ENCODE measurements around the gene EID2. TPM values are rescaled to one million over a fixed set of nuclear protein-coding genes. Genes with fewer than 3 reads are reported as not detected.

Gene EID2
- total and polyA plus RNA-seq, 10 of the 15 experiments (the other 5 are each of a cell fraction or from before 2014, with no cell fraction given), result 1.6 to 11.4 (median 7.0) TPM

DNA sequence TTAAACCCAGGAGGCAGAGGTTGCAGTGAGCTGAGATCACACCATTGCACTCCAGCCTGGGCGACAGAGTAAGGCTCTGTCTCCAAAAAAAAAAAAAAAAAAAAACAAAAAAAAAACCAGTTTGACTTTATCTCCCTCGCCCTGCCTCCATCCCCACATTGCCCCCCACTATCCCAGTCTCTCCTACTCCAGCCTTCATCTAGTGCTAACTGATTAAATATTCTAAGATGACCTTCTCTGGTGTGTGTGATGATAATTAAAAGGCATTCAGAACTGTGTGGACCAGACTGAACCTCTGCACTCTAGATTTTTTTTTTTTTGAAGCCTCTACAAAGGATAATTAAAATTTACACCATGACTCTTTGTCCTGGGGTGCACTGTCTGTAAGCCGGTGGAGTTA, 47.2 kb downstream of the EID2 start:
- H3K27ac ChIP-seq (ENCODE audit: control insufficient read depth, insufficient read depth), result no peak overlapping the region
- DNase-seq (ENCODE audit: low read depth, low spot score), result no peak
- RAD21 ChIA-PET (ENCODE audit: unreplicated experiment), result no interaction called here
- H3K4me3 ChIP-seq, result no peak overlapping the region
- CTCF ChIA-PET, result no interaction called here
- H2AFZ ChIP-seq (ENCODE audit: control insufficient read depth, low read depth, low read length), result no peak overlapping the region
- H3K9me3 ChIP-seq (replicated peaks; ENCODE audit: control insufficient read depth, insufficient read depth, low read length), result no peaks in the 10 kb centered on the region
- intact Hi-C loops (cut with micrococcal nuclease; ENCODE audit: unreplicated experiment) (no loop called here), in situ Hi-C loops (cut with MboI) (no loop called here)
- SMC1A ChIA-PET (ENCODE audit: uncharacterized antibody, unreplicated experiment), result interaction anchor here (0.8 to 1.2 kb wide), 2 partner anchors 42 to 52 kb away, joined by 3 read pairs; no protein-coding TSS in a partner anchor
- no peaks in the 10 kb centered on the region for H3K79me2 ChIP-seq (ENCODE audit: control insufficient read depth, insufficient read depth, low read length)
- FAIRE-seq, result no peak
- peaks cover 0 to 3% of the 10 kb centered on the region in 2 experiments; a peak in 1 of 4 replicates for H3K27me3 ChIP-seq (replicated peaks in 1 of 2; ENCODE audit: control insufficient read depth in 2 of 2, insufficient read depth in 2 of 2, low read length in 1 of 2)
- no peaks in the 10 kb centered on the region for H4K20me1 ChIP-seq (ENCODE audit: control insufficient read depth, insufficient read depth)
- peaks cover 2% of the 10 kb centered on the region; the same call in 1 of the 2 replicates for H3K4me1 ChIP-seq (ENCODE audit: control insufficient read depth, insufficient read depth, low read length)
- H3K36me3 ChIP-seq (ENCODE audit: control insufficient read depth in 2 of 2, insufficient read depth in 2 of 2, low read length in 1 of 2), result peaks cover 14 to 18% of the 10 kb centered on the region in 2 experiments; a peak in 3 of 4 replicates
- BruUV-seq (replicated peaks), result no TSS peak
- no peak overlapping the region for H3K4me2 ChIP-seq (ENCODE audit: control insufficient read depth, insufficient read depth)
- 66% methylated on average over 2 of the region's 3 CpGs for WGBS (ENCODE audit: insufficient coverage, insufficient replicate concordance, low lambda C conversion rate, missing lambda C conversion rate)
- POLR2A ChIA-PET, result no interaction called here
- ATAC-seq, result no peak
- no peak for TF ChIP-seq NFYB (IDR thresholded peaks at IDR 0.05; ENCODE audit: insufficient read depth, low read depth, low read length)
- TF ChIP-seq LARP7 (IDR thresholded peaks at IDR 0.05), result no peak
- TF ChIP-seq, protein P1, sequence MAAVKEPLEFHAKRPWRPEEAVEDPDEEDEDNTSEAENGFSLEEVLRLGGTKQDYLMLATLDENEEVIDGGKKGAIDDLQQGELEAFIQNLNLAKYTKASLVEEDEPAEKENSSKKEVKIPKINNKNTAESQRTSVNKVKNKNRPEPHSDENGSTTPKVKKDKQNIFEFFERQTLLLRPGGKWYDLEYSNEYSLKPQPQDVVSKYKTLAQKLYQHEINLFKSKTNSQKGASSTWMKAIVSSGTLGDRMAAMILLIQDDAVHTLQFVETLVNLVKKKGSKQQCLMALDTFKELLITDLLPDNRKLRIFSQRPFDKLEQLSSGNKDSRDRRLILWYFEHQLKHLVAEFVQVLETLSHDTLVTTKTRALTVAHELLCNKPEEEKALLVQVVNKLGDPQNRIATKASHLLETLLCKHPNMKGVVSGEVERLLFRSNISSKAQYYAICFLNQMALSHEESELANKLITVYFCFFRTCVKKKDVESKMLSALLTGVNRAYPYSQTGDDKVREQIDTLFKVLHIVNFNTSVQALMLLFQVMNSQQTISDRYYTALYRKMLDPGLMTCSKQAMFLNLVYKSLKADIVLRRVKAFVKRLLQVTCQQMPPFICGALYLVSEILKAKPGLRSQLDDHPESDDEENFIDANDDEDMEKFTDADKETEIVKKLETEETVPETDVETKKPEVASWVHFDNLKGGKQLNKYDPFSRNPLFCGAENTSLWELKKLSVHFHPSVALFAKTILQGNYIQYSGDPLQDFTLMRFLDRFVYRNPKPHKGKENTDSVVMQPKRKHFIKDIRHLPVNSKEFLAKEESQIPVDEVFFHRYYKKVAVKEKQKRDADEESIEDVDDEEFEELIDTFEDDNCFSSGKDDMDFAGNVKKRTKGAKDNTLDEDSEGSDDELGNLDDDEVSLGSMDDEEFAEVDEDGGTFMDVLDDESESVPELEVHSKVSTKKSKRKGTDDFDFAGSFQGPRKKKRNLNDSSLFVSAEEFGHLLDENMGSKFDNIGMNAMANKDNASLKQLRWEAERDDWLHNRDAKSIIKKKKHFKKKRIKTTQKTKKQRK (IDR thresholded peaks at IDR 0.05; ENCODE audit: low read depth, low read length), result no peak
- TF ChIP-seq NR2C2 (IDR thresholded peaks at IDR 0.05; ENCODE audit: borderline replicate concordance, control insufficient read depth, insufficient read length, low read depth), result no peak
- no peak for TF ChIP-seq TAF1 (IDR thresholded peaks at IDR 0.05; ENCODE audit: borderline replicate concordance, low read depth, low read length)
- no peak for TF ChIP-seq IKZF2 (IDR thresholded peaks at IDR 0.05)
- no peak for TF ChIP-seq KAT2A (conservative IDR thresholded peaks at IDR 0.05; ENCODE audit: control insufficient read depth, low read depth, low read length)
- TF ChIP-seq, protein P2, sequence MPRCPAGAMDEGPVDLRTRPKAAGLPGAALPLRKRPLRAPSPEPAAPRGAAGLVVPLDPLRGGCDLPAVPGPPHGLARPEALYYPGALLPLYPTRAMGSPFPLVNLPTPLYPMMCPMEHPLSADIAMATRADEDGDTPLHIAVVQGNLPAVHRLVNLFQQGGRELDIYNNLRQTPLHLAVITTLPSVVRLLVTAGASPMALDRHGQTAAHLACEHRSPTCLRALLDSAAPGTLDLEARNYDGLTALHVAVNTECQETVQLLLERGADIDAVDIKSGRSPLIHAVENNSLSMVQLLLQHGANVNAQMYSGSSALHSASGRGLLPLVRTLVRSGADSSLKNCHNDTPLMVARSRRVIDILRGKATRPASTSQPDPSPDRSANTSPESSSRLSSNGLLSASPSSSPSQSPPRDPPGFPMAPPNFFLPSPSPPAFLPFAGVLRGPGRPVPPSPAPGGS (IDR thresholded peaks at IDR 0.05; ENCODE audit: borderline replicate concordance, insufficient read depth, low read depth, low read length, poor library complexity, severe bottlenecking), result no peak
- TF ChIP-seq YBX1 (IDR thresholded peaks at IDR 0.05), result no peak
- TF ChIP-seq CHD2 (IDR thresholded peaks at IDR 0.05; ENCODE audit: borderline replicate concordance, low read depth, low read length), result no peak
- no peak for TF ChIP-seq SRF (IDR thresholded peaks at IDR 0.05; ENCODE audit: low read depth in 2 of 2, low read length in 2 of 2)
- TF ChIP-seq, protein P3, sequence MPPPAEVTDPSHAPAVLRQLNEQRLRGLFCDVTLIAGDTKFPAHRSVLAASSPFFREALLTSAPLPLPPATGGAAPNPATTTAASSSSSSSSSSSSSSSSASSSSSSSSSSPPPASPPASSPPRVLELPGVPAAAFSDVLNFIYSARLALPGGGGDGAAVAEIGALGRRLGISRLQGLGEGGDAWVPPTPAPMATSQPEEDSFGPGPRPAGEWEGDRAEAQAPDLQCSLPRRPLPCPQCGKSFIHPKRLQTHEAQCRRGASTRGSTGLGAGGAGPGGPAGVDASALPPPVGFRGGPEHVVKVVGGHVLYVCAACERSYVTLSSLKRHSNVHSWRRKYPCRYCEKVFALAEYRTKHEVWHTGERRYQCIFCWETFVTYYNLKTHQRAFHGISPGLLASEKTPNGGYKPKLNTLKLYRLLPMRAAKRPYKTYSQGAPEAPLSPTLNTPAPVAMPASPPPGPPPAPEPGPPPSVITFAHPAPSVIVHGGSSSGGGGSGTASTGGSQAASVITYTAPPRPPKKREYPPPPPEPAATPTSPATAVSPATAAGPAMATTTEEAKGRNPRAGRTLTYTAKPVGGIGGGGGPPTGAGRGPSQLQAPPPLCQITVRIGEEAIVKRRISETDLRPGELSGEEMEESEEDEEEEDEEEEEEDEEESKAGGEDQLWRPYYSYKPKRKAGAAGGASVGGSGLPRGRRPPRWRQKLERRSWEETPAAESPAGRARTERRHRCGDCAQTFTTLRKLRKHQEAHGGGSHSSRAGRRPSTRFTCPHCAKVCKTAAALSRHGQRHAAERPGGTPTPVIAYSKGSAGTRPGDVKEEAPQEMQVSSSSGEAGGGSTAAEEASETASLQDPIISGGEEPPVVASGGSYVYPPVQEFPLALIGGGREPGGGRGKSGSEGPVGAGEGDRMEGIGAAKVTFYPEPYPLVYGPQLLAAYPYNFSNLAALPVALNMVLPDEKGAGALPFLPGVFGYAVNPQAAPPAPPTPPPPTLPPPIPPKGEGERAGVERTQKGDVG (CRISPR knock-in tag; IDR thresholded peaks at IDR 0.05), result no peak
- no peak for TF ChIP-seq RFX5 (IDR thresholded peaks at IDR 0.05; ENCODE audit: low read depth, low read length)
- TF ChIP-seq KLF5 (IDR thresholded peaks at IDR 0.05; ENCODE audit: partially characterized antibody), result no peak
- no peak for TF ChIP-seq HDAC2 (IDR thresholded peaks at IDR 0.05)
- H3K9ac ChIP-seq (ENCODE audit: control insufficient read depth, insufficient read depth, low read length), result no peak overlapping the region

All from GM12878 (cell line).